ENCODE data around the gene ANAPC5.
"Not testable (repeated sequence)": the region's sequence is repeated elsewhere in the genome, so short reads cannot be mapped to it uniquely, and the experiment has no call there.

The ANAPC5 gene

DNA sequence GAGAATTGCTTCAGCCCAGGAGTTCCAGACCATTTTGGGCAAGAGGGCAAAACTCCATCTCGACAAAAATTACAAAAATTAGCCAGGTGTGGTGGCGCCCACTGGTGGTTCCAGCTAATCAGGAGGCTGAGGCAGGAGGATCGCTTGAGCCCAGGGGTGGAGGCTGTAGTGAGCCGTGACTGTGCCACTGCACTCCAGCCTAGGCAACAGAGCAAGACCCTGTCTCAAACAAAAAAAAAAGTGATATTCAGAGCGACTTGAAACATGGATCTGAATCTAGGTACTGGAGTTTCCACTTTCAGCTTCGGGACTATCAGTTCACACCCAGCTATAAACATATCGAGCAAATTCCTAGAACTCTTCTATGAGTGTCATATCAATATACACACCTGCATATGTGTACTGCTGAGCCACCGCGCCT, 31.4 kb upstream of the ANAPC5 start:
- Histone ChIP-seq H3K27me3 (ENCODE audit: control insufficient read depth, insufficient read depth, low read length) (no peaks in the 10 kb centered on the region), H3K4me1 (ENCODE audit: control insufficient read depth, insufficient read depth, low read length) (no peaks in the 10 kb centered on the region), H3K4me3 (ENCODE audit: low read depth, low read length) (no peak overlapping the region), H3K9me3 (ENCODE audit: control insufficient read depth, insufficient read depth, low read length) (no peaks in the 10 kb centered on the region), H3K36me3 (ENCODE audit: control insufficient read depth, insufficient read depth, low read length) (no peaks in the 10 kb centered on the region), H3K9ac (ENCODE audit: low read depth, low read length) (no peak overlapping the region)

DNA sequence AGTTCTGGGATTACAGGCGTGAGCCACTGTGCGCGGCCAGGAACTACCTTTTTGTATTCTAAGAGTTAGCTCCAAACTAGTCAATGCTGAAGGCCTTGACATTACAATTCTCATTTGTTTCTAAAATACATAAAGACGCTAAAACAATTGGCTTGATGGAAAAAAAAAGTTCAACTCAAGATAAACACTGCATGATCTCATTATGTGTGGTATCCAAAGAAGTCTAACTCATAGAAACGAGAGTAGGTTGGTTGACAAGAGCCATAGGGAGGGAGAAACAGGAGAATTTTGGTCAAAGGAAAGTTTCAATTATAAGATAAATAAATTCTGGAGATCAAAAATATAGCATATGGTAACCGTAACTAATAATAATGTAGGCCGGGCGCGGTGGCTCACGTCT, 27.7 kb upstream of the ANAPC5 start:
- H3K9me3 ChIP-seq (ENCODE audit: control insufficient read depth, insufficient read depth, low read length) = no peaks in the 10 kb centered on the region
- no peaks in the 10 kb centered on the region for H3K27me3 ChIP-seq (ENCODE audit: control insufficient read depth, insufficient read depth, low read length)
- H3K36me3 ChIP-seq (ENCODE audit: control insufficient read depth, insufficient read depth, low read length) = no peaks in the 10 kb centered on the region
- H3K4me1 ChIP-seq (ENCODE audit: control insufficient read depth, insufficient read depth, low read length) = no peaks in the 10 kb centered on the region
- H3K4me3 ChIP-seq (ENCODE audit: low read depth, low read length) = no peak overlapping the region
- no peak overlapping the region for H3K9ac ChIP-seq (ENCODE audit: low read depth, low read length)

DNA sequence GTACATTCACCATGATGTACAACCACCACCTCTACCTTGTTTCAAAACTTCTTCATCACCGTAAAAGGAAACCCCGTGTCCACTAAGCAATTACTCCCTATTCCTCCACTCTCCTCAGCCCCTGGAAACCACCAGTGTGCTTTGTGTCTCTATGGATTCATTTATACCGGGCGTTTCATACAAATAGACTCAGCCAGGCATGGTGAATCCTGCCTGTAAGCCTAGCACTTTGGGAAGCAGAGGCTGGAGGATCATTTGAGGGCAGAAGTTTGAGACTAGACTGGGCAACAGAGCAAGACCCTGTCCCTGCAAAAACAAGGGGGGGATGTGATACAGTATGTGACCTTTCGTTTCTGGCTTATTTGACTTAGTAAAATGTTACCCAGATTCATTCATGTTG, 26.5 kb upstream of the ANAPC5 start:
- Histone ChIP-seq H3K27me3 (ENCODE audit: control insufficient read depth, insufficient read depth, low read length) (no peaks in the 10 kb centered on the region), H3K4me1 (ENCODE audit: control insufficient read depth, insufficient read depth, low read length) (no peaks in the 10 kb centered on the region), H3K9ac (ENCODE audit: low read depth, low read length) (no peak overlapping the region), H3K36me3 (ENCODE audit: control insufficient read depth, insufficient read depth, low read length) (no peaks in the 10 kb centered on the region), H3K9me3 (ENCODE audit: control insufficient read depth, insufficient read depth, low read length) (no peaks in the 10 kb centered on the region), H3K4me3 (ENCODE audit: low read depth, low read length) (no peak overlapping the region)

DNA sequence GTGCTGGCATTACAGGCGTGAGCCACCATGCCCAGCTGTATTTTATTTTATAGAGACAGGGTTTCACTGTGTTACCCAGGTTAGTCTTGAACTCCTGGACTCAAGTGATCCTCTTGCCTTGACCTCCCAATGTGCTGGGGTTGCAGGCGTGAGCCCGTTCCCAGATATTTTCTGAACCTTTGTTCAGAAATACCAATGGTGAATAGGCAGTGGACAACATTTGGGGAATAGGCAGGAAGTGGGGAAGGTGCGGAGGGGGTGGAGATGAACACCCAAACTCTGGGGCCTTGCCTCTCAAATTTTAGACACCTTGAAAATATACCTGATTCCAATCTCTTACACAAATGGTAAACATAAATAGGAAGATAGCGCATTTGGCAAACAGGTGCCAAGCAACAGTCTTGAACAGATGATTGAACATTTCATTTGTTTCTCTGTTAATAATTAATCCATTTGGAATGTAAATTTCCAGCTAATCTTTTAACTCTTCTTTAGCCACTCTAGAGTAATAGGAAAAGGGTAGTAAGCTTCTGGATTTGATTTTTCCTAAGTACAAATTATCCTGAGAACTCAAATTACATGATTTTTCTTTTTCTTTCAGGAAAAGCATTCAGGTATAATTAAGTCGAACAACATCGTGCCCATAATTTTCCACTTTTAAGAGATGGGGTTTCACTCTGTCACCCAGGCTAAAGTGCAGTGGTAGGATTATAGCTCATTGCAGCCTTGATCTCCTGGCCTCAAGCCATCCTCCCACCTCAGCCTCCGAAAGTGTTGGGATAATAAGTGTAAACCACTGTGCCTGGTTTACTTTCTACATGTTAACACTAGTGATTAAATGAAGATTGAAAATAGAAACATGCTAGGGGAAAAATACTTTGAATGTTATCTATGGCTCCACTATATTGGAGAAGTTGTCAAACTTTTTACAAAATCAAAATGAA, 24.8 kb upstream of the ANAPC5 start:
- Histone ChIP-seq H3K36me3 (ENCODE audit: control insufficient read depth, insufficient read depth, low read length) (no peaks in the 10 kb centered on the region), H3K4me3 (ENCODE audit: low read depth, low read length) (no peak overlapping the region), H3K9ac (ENCODE audit: low read depth, low read length) (no peak overlapping the region), H3K9me3 (ENCODE audit: control insufficient read depth, insufficient read depth, low read length) (no peaks in the 10 kb centered on the region), H3K27me3 (ENCODE audit: control insufficient read depth, insufficient read depth, low read length) (no peaks in the 10 kb centered on the region), H3K4me1 (ENCODE audit: control insufficient read depth, insufficient read depth, low read length) (no peaks in the 10 kb centered on the region)

DNA sequence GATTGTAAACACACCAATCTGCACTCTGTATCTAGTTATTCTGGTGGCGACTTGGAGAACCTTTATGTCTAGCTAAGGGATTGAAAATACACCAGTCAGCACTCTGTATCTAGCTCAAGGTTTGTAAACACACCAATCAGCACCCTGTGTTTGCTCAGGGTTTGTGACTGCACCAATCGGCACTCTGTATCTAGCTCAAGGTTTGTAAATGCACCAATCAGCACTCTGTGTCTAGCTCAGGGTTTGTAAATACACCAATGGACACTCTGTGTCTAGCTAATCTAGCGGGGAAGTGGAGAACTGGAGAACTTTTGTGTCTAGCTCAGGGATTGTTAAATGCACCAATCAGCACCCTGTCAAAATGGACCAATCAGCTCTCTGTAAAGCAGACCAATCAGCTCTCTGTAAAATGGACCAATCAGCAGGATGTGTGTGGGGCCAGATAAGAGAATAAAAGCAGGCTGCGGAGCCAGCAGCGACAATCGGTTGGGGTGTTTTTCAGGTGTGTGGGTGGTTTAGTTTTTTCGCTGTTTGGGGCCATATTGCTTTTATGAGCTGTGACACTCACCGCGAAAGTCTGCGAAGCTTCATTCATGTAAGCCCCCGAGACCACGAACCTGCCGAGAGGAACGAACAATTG, 22.9 kb upstream of the ANAPC5 start:
- H3K9me3 ChIP-seq (ENCODE audit: control insufficient read depth, insufficient read depth, low read length); H3K4me3 ChIP-seq (ENCODE audit: low read depth, low read length); H3K9ac ChIP-seq (ENCODE audit: low read depth, low read length); H3K27me3 ChIP-seq (ENCODE audit: control insufficient read depth, insufficient read depth, low read length); H3K4me1 ChIP-seq (ENCODE audit: control insufficient read depth, insufficient read depth, low read length); H3K36me3 ChIP-seq (ENCODE audit: control insufficient read depth, insufficient read depth, low read length): not testable (repeated sequence)

DNA sequence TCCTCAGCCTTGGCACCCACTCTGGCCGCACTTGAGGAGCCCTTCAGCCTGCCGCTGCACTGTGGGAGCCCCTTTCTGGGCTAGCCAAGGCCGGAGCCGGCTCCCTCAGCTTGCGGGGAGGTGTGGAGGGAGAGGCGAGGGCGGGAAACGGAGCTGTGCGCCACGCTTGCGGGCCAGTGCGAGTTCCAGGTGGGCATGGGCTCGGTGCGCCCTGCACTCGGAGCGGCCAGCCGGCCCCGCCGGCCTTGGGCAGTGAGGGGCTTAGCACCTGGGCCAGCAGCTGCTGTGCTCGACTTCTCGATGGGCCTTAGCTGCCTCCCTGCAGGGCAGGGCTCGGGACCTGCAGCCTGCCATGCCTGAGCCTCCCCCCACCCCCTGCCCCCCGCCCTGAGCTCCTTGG, 22.1 kb upstream of the ANAPC5 start:
- not testable (repeated sequence) for H3K36me3 ChIP-seq (ENCODE audit: control insufficient read depth, insufficient read depth, low read length); H3K9me3 ChIP-seq (ENCODE audit: control insufficient read depth, insufficient read depth, low read length); H3K4me1 ChIP-seq (ENCODE audit: control insufficient read depth, insufficient read depth, low read length); H3K9ac ChIP-seq (ENCODE audit: low read depth, low read length); H3K27me3 ChIP-seq (ENCODE audit: control insufficient read depth, insufficient read depth, low read length); H3K4me3 ChIP-seq (ENCODE audit: low read depth, low read length)

DNA sequence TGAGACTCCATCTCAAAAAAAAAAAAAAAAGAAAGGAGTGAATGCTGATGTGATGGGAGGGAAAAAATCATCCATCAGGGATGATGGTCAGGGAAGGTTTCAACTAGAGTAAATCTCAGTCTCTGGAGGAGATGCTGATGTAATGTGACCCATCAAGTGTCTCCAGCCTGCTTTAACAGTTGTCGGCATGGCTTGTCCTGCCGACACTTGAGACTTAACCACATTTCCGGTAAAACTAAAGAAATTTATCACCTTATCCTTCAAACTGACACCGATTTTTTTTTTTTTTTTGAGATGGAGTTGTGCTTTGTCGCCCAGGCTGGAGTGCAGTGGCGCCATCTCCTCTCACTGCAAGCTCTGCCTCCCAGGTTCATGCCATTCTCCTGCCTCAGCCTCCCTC, 21.5 kb upstream of the ANAPC5 start:
- Histone ChIP-seq H3K4me3 (ENCODE audit: low read depth, low read length) (no peak overlapping the region), H3K27me3 (ENCODE audit: control insufficient read depth, insufficient read depth, low read length) (no peaks in the 10 kb centered on the region), H3K9ac (ENCODE audit: low read depth, low read length) (no peak overlapping the region), H3K9me3 (ENCODE audit: control insufficient read depth, insufficient read depth, low read length) (no peaks in the 10 kb centered on the region), H3K36me3 (ENCODE audit: control insufficient read depth, insufficient read depth, low read length) (no peaks in the 10 kb centered on the region), H3K4me1 (ENCODE audit: control insufficient read depth, insufficient read depth, low read length) (no peaks in the 10 kb centered on the region)

DNA sequence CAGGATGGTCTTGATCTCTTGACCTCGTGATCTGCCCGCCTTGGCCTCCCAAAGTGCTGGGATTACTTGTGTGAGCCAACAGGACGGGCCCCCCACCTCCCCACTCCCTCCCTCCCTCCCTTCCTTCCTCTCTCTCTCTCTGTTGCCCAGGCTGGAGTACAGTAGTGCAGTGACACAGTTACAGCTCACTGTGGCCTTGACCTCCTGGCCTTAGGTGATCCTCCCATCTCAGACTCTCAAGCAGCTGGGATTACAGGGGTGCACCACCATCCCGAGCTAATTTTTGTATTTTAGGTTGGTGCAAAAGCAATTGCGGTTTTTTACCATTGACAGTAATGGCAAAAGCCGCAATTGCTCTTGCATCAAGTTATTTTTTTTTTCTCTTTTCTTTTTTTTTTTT, 19.2 kb upstream of the ANAPC5 start:
- Histone ChIP-seq H3K4me3 (ENCODE audit: low read depth, low read length) (no peak overlapping the region), H3K9ac (ENCODE audit: low read depth, low read length) (no peak overlapping the region), H3K9me3 (ENCODE audit: control insufficient read depth, insufficient read depth, low read length) (no peaks in the 10 kb centered on the region), H3K36me3 (ENCODE audit: control insufficient read depth, insufficient read depth, low read length) (no peaks in the 10 kb centered on the region), H3K4me1 (ENCODE audit: control insufficient read depth, insufficient read depth, low read length) (no peaks in the 10 kb centered on the region), H3K27me3 (ENCODE audit: control insufficient read depth, insufficient read depth, low read length) (no peaks in the 10 kb centered on the region)

DNA sequence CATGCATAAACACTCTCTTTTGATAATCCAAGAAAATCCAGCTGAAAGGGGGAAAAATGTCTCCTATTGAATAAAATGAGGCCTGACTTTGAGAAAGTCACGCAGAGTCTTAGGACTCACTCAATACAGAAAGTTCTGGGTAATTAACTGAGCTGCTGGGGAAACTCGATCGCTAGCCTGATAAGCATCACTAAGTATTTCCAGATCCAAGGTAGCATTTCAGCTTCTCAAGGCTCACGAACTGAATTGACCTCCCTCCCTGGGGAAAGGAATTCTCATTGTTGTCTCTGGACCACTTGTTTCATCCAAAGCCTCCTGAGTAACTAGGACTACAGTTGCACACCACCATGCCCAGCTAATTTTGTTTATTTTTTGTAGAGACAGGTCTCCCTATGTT, 13.8 kb upstream of the ANAPC5 start:
- Histone ChIP-seq H3K4me1 (ENCODE audit: control insufficient read depth, insufficient read depth, low read length) (no peaks in the 10 kb centered on the region), H3K9ac (ENCODE audit: low read depth, low read length) (no peak overlapping the region), H3K36me3 (ENCODE audit: control insufficient read depth, insufficient read depth, low read length) (no peaks in the 10 kb centered on the region), H3K9me3 (ENCODE audit: control insufficient read depth, insufficient read depth, low read length) (no peaks in the 10 kb centered on the region), H3K4me3 (ENCODE audit: low read depth, low read length) (no peak overlapping the region), H3K27me3 (ENCODE audit: control insufficient read depth, insufficient read depth, low read length) (no peaks in the 10 kb centered on the region)

DNA sequence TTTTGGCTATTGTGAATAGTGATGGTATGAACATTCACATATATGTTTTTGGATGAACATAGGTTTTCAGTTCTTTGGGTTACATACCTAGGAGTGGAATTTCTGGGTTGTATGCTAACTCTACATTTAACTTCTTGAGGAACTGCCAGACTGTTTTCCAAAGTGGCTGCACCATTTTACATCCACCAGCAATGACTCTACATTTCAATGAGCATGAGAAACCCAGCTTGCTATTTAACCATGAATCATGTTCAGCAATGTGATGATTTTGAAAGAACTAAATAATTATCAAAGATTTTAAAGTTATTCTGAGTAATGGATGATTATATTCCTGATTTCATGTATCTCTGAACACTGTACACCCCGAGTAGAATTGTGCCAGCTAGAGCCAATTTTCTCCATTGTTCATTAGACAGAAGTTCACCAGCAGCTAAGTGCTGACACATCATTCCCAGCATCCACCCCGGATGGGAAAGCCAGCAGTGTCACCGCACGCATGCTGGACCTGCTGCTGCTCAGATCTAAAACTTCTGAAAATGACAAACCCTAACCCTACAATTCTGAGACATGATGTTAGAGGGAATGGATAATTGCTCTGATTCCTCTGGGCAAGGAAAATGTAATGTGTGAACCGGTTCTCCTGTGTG, 13.3 kb upstream of the ANAPC5 start:
- no peaks in the 10 kb centered on the region for H3K27me3 ChIP-seq (ENCODE audit: control insufficient read depth, insufficient read depth, low read length)
- no peaks in the 10 kb centered on the region for H3K9me3 ChIP-seq (ENCODE audit: control insufficient read depth, insufficient read depth, low read length)
- no peak overlapping the region for H3K4me3 ChIP-seq (ENCODE audit: low read depth, low read length)
- H3K9ac ChIP-seq (ENCODE audit: low read depth, low read length) = no peak overlapping the region
- no peaks in the 10 kb centered on the region for H3K36me3 ChIP-seq (ENCODE audit: control insufficient read depth, insufficient read depth, low read length)
- no peaks in the 10 kb centered on the region for H3K4me1 ChIP-seq (ENCODE audit: control insufficient read depth, insufficient read depth, low read length)

DNA sequence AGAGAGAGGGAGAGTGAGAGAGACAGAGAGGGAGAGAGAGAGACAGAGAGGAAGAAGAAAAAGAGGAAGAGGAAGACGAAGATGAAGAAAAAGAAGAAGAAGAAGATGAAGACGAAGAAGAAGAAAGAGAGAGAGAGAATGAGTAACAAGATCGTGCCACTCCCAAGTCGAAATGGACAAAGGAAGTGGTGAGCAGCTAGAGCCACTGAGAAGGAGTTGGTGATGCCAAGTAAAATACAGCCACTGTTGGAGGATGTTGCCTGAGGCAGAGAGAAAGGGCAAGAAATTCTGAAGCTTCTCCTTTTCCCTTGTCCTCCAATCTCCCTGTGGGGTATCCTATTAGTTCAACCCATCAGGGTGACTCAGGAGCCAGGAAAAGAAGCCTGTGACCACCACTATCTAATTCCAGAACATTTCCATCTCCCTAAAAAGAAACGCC, 12.5 kb upstream of the ANAPC5 start:
- H3K4me3 ChIP-seq (ENCODE audit: low read depth, low read length) = no peak overlapping the region
- H3K36me3 ChIP-seq (ENCODE audit: control insufficient read depth, insufficient read depth, low read length) = no peaks in the 10 kb centered on the region
- no peaks in the 10 kb centered on the region for H3K9me3 ChIP-seq (ENCODE audit: control insufficient read depth, insufficient read depth, low read length)
- H3K27me3 ChIP-seq (ENCODE audit: control insufficient read depth, insufficient read depth, low read length) = no peaks in the 10 kb centered on the region
- H3K4me1 ChIP-seq (ENCODE audit: control insufficient read depth, insufficient read depth, low read length) = no peaks in the 10 kb centered on the region
- no peak overlapping the region for H3K9ac ChIP-seq (ENCODE audit: low read depth, low read length)

DNA sequence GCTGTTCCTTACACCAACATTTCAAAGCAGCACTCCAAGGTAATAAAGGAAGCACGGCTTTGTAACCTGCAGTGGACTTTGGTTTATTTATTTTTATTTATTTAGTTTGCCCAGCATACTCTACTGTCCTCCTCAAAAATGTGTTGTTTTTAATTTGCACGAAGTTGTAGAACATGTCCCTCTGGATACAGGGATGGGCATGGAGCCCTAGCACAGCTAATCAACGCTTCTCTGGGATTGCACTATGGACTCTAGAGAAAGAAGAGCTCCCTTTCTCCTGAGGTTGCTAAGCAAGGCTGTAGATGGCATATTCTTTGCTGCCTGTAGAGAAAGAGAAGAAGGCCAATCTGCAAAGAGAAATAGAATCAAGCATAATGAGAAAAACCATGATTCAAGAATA, 5.9 kb upstream of the ANAPC5 start:
- no peaks in the 10 kb centered on the region for H3K9me3 ChIP-seq (ENCODE audit: control insufficient read depth, insufficient read depth, low read length)
- H3K4me1 ChIP-seq (ENCODE audit: control insufficient read depth, insufficient read depth, low read length) = no peaks in the 10 kb centered on the region
- no peaks in the 10 kb centered on the region for H3K36me3 ChIP-seq (ENCODE audit: control insufficient read depth, insufficient read depth, low read length)
- no peak overlapping the region for H3K9ac ChIP-seq (ENCODE audit: low read depth, low read length)
- H3K27me3 ChIP-seq (ENCODE audit: control insufficient read depth, insufficient read depth, low read length) = no peaks in the 10 kb centered on the region
- H3K4me3 ChIP-seq (ENCODE audit: low read depth, low read length) = no peak overlapping the region
